Right cardiac atrium (tissue), 5 donors: ENCODE data around the gene RER1. TPM values are rescaled to one million over a fixed set of nuclear protein-coding genes. Genes with fewer than 3 reads are reported as not detected.

ENCODE experiments used
- ATAC-seq, 2 donors: fragments of 200-7000 bp; cut with Tn5 transposase; one replicate each; pipeline versions ENCODE4 v1.8.0 to v1.9.1; 2020; ENCODE audit warnings: moderate library complexity in 2 of 2, mild to moderate bottlenecking in 1 of 2
- DNase-seq, 3 donors: peaks; one replicate each; pipeline ENCODE4 v3.0.0-alpha.2; 2020
- H3K27ac ChIP-seq: one replicate; pipeline ENCODE4 v1.5.1; 2013; ENCODE audit warnings: mild to moderate bottlenecking, low read length, control low read depth, moderate library complexity
- H3K27me3 ChIP-seq: one replicate; pipeline ENCODE4 v1.6.1; 2013; ENCODE audit not compliant: control insufficient read depth, insufficient read depth
- H3K4me1 ChIP-seq: one replicate; pipeline ENCODE4 v1.6.1; 2013; ENCODE audit warnings: low read length; ENCODE audit not compliant: control insufficient read depth, insufficient read depth
- H3K4me3 ChIP-seq: one replicate; pipeline ENCODE4 v1.5.1; 2013; ENCODE audit warnings: low read length, control low read depth
- H3K9me3 ChIP-seq: one replicate; pipeline ENCODE4 v1.6.1; 2013; ENCODE audit warnings: low read length; ENCODE audit not compliant: control insufficient read depth
- WGBS: extraction: QIAGEN DNeasy Blood & Tissue Kit; methylation state at CpG from one replicate; pipeline ENCODE4 v1.1.7; 2013; 5-methylcytosine and 5-hydroxymethylcytosine counted together
- intact Hi-C, 4 donors: fragments of 100-400 bp; cut with DNase I; formaldehyde crosslinking; loops; one replicate each; pipeline versions ENCODE4 v1.11.0 to v1.14.0; 2022 to 2023
- polyA plus RNA-seq: library from polyadenylated mRNA; stranded (reverse); fragments of 200-250 nt; gene quantifications from one replicate; pipeline ENCODE4 v1.2.3, GENCODE V29; 2013
- total RNA-seq, 4 donors: library from RNA; stranded (reverse); fragmentation: NEBNext Ultra II Directional; extraction: Animal tissue kit (Norgen Biotek cat#: 25700); gene quantifications; one replicate each; pipeline ENCODE4 v1.2.1, GENCODE V29; 2021
- donor health status: healthy with polysubstance abuse.
- donor health status: DM: no; HTN: yes; CAD: no.
- donor health status: DM: no; HTN: no; CAD: no.
- donor health status: DM: no; HTN: yes; CAD: no; lungs with severe emphysema.
- donor health status: DM: yes; HTN: yes; CAD: no.

The RER1 gene
- total and polyA plus RNA-seq, 5 donors: 50.3 to 93.9 (median 86.2) TPM

DNA sequence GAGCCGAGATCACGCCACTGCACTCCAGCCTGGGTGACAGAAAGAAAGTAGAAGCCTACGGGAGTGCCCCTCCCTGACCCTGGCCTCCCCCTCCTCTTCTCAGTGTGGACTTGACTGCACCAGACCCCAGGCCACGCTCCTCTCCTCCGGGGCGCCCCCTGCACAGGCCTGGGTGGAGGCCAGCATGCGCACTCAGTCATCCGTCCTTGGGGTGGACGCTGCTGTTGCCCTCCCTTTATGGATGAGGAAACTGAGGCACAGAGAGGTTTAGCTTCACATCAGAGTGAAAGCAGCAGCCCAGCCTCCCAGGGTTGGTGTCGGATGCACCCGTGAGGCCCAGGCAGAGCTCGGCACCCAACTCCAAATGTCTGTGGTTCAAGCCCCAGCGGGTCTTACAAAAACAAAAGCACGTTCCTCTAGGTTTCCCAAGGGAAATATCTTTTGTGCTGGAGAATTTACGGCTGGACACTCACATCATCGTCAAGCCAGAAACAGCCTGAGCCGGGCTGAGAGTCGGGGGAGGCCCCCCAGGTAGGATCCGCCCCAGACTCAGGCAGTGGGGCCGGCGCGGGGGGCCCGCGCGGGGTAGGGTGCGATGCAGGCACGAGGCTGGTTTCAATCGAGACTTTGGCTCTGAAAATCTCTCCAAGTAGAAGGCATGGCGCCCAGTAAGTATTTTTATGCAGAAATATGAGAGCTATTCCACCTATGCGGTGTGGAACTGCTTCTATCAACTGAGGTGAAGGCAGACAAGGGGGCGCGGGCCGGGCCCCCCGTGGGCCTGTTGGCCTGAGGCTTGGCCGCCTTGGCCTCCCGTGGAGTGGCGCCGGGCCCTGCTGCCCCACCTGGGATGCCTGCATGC, 36.9 kb upstream of the RER1 start:
- DNase-seq (peak; percentile 3 to 47 (median 27)), ATAC-seq (no peak)

DNA sequence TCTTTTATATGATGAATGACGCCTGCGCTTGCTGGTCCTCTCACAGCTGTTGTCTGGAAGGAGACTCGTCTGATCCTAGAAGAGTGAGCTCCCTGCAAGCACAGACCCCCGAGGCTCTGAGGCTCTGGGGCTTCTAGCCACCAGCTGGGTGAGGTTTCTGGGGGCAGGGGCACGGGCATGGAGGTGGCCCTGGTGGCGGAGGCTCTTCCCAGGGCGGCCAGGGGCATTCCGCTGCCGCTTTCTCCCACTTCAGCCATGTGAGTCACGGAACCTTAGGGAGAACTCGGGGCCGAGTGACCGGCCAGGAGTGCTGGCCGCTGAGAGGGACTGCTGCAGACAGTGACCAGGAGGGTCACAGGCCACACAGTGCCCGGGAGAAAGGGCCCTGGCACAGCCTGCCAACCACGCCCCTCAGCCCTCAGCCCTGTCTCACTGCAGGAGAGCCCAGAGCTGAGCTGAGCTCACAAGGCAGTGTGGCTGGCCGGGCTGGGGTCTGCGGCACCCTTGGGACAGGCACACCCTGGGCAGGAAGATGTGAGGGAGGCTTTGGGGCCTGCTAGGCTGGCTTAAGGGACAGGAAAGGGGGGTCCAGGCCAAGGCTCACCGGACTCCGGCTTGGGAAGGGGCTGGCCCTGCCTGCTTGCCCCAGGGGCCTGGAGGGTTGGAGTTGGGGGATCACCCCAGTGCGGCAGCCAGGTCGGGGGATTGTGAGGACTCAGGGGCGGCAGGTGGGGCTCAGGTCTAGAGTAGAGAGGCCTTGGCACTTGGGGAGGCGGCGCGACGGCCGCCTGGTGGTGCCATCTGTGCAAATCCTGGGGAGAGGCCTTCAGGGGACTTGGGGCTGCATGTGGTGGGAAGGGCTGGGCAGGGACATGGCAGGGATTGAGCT, 36.0 kb upstream of the RER1 start:
- no peak overlapping the region for H3K27ac ChIP-seq
- intact Hi-C loops: no loop called here

More for the DNA sequence above, 36.9 kb upstream of the RER1 start:
- Histone ChIP-seq H3K4me3 (no peak overlapping the region), H3K9me3 (no peaks in the 10 kb centered on the region), H3K4me1 (no peaks in the 10 kb centered on the region), H3K27ac (no peak overlapping the region), H3K27me3 (no peaks in the 10 kb centered on the region)
- 73% methylated on average over 38 of the region's 38 CpGs for WGBS
- intact Hi-C loops: no loop called here

DNA sequence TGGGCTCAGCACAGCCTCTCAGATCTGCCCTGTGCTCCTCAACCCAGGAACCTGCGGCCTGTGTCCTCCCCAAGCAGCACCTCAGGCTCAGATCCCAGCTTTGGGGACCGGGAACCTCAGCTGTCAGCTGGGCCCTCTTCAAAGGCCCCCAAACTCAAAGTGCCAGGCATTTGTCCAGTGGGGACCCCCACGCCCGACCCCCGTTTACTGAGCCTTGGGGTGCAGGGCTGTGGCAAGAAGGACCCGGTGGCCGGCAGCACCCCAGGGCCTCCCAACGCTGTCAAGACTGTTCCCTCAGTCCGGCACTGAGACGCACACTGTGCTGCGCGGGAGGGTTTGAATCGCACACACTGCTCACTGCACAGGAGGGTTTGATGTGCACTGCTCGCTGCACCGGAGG, 35.2 kb upstream of the RER1 start:
- Histone ChIP-seq H3K27me3 (no peaks in the 10 kb centered on the region), H3K9me3 (no peaks in the 10 kb centered on the region), H3K27ac (no peak overlapping the region), H3K4me3 (no peak overlapping the region), H3K4me1 (no peaks in the 10 kb centered on the region)
- ATAC-seq (no peak), DNase-seq (peak; percentile 8 to 48 (median 34))
- intact Hi-C loops: no loop called here
- 93% methylated on average over 15 of the region's 15 CpGs for WGBS

More for the DNA sequence above, 36.0 kb upstream of the RER1 start:
- Histone ChIP-seq H3K4me1 (no peaks in the 10 kb centered on the region), H3K9me3 (no peaks in the 10 kb centered on the region), H3K4me3 (no peak overlapping the region), H3K27me3 (no peaks in the 10 kb centered on the region)
- DNase-seq: peak; percentile 6 to 54 (median 51)
- no peak for ATAC-seq
- 90% methylated on average over 28 of the region's 28 CpGs for WGBS

DNA sequence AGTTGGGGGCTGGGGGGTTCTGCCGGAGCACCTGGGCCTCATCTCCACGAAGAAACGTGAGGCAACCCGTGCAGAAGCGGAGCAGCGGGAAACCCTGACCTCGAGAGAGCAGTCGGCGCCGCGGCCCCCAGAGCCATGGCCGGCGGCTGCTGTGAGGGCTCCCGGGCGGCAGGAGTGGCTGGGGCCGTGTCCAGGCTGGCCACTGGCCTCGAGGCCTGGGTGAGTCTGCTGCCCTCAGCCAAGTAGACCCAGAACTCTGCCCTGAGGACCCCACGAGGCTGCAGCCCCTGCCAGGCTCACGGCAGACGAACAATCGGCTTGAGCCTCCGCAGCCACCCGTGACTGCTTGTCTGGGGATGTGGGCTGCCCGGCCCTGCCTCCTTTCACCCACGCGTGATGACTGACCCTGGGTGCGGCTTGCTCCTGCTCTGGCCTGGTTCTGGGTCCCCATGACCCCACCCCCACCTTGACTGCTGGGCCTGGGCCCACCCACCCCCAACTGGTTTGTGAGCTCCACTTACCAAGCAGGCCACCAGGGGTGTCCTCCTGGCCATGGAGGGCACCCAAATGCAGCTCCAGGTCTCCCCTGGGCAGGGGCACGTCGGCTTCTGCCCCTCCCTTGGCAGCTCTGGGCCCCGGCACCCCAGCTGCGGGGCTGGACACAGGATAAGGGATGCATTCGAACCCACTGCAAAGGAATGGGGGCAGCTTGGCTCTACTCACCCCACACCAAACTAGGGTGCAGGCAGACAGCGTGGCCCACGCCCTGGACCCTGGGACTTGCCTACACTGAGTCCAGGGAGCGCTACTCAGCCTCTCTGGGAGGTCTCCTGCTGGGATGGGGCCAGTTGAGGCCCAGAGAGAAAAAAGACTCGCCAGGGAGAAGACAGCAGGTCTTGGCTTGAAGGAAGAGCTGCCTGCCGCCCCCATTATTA, 34.5 kb upstream of the RER1 start:
- ATAC-seq (no peak), DNase-seq (peak; percentile 10 to 44 (median 39))
- Histone ChIP-seq H3K4me3 (no peak overlapping the region), H3K9me3 (no peaks in the 10 kb centered on the region), H3K27ac (no peak overlapping the region), H3K27me3 (no peaks in the 10 kb centered on the region), H3K4me1 (no peaks in the 10 kb centered on the region)
- intact Hi-C loops: no loop called here
- WGBS: 92% methylated on average over 37 of the region's 37 CpGs

DNA sequence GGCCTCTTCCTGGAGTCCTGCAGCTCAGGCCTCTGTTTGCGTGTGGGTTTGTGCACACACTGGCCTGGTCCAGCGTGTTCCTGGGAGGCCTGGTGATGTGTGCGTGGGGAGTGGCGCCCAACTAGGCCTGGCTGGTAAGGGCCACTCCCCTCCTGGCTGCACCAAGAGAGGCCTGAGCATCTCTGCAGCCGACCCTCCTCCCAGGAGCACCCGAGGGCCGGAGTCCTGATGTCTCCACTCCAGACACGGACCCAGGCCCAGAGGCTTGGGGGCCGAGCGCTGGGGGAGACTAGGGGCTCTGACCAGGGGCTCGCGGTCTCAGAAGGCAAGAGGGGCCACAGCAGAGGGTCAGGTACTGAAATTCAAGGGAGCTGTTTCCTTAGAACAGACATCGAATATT, 33.6 kb upstream of the RER1 start:
- 89% methylated on average over 13 of the region's 13 CpGs for WGBS
- DNase-seq (peak in 2 of 3 donors; percentile 9 to 35), ATAC-seq (no peak)
- intact Hi-C loops: no loop called here
- Histone ChIP-seq H3K27me3 (no peaks in the 10 kb centered on the region), H3K27ac (no peak overlapping the region), H3K4me3 (no peak overlapping the region), H3K9me3 (no peaks in the 10 kb centered on the region), H3K4me1 (no peaks in the 10 kb centered on the region)

DNA sequence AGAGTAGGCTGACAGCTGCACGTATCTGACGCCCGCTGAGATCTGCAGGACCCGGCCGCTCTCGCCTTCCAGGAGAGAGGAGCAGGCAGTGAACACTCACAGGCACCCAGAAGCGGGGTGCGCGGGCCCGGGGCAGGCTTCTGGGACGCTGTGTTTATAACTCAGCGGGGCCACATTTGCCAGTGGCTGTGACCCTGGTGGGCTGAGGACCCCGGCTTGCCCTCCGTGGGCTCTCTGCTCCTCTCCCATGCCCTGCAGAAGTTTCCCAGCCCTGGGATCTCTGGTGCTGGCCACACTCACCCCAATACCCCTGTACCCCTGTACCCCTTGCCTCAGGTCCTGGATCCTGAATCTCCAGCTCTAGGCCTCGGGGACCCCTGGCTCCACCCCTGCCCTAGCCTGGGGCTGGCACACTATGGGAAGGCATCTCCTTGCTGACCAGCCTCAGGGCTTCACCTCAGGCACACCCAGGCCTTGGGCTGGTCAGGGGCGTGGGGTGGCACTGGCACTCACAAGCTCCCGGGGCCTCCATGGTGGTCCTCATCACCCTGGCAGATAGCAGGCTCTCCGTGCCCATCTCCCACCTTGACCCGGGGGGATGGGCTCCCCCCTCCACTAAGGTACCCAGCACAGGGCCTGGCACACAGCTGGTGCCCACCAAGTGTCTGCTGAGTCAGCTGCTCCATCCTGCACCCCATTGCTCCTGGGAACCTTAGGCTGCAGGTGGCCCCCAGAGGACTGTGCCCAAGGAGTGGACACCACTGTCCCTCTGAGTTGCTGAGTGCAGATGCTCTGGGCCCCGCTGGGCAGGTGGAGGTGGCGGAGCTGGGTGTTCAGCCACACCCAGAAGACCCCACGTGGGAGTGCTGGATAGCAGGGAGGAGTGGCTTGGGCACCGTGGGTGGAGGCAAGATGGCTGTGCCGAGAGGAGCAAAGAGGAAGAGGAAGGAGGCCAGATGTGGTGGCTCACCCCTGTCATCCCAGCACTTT, 32.7 kb upstream of the RER1 start:
- 91% methylated on average over 24 of the region's 24 CpGs for WGBS
- DNase-seq: peak; percentile 7 to 46 (median 35)
- no peaks in the 10 kb centered on the region for H3K27me3 ChIP-seq
- H3K27ac ChIP-seq: no peak overlapping the region
- intact Hi-C loops: no loop called here
- H3K4me1 ChIP-seq: no peaks in the 10 kb centered on the region
- H3K9me3 ChIP-seq: no peaks in the 10 kb centered on the region
- H3K4me3 ChIP-seq: no peak overlapping the region
- ATAC-seq: peak in 1 of 2 donors; percentile 30

DNA sequence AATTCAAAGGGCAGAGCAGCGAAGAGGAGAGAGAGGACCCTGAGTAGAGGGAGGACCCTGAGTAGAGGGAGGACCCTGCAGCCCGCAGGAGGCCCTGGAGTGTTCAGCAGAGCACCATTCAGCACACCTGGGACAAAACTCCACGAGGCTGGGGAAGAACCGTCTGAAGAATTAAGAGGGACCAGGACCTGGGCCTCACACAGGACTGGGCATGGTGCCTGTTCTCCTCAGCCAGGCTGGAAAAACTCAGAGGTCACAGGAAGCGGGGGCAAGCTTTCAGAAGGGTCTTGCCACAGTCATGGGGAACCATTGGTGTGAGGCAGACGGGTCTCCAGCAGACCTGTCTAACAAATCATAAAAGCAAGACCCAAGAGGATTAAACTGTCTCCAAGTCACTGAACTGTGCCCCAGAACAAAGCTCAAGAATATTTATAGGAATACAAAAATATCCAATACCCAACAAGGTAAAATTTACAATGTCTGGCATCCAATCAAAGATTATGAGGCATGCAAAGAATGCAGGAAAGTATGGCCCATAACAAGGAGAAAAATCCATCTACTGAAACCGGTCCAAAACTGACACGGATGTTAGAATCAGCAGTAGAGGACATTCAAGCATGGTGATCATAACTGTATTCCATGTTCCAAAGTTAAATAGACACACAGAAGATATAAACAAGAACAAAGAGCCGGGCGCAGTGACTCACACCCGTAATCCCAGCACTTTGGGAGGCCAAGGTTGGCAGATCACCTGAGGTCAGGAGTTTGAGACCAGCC, 30.9 kb upstream of the RER1 start:
- no peaks in the 10 kb centered on the region for H3K4me1 ChIP-seq
- 77% methylated on average over 11 of the region's 11 CpGs for WGBS
- H3K27me3 ChIP-seq: no peaks in the 10 kb centered on the region
- H3K27ac ChIP-seq: no peak overlapping the region
- ATAC-seq (no peak), DNase-seq (peak; percentile 1 to 25 (median 20))
- intact Hi-C loops: no loop called here
- H3K4me3 ChIP-seq: no peak overlapping the region
- H3K9me3 ChIP-seq: no peaks in the 10 kb centered on the region

DNA sequence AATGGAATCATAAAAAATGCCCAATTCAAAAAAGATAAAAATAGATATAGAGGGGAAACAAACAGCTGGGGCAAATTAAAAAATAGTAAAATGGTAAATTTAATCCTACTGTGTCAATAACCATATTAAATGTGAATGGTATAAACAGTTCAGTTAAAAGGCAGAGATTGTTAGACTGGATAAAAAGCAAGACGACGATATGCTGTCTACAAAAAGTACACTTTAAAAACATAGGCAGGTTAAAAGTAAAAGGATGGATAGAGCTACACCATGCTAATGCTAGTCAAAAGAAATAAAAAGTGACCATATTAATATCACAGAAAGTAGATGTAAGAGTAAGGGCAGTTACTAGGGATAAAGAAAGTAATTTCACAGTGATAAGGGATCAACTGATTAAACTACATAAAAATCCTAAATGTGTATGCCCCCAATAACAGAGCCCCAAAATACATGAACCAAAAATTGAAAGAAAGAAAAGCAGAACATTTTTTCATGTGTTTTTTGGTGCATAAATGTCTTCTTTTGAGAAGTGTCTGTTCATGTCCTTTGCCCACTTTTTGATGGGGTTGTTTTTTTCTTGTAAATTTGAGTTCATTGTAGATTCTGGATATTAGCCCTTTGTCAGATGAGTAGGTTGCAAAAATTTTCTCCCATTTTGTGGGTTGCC, 27.7 kb upstream of the RER1 start:
- Histone ChIP-seq H3K27me3 (no peaks in the 10 kb centered on the region), H3K27ac (no peak overlapping the region), H3K4me1 (no peaks in the 10 kb centered on the region), H3K9me3 (no peaks in the 10 kb centered on the region), H3K4me3 (no peak overlapping the region)
- ATAC-seq (no peak), DNase-seq (no peak)
- intact Hi-C loops: no loop called here
- WGBS: over 99% methylated on average over 2 of the region's 2 CpGs
